Measurements from ENCODE around the gene IKZF2. TPM values are rescaled to one million over a fixed set of nuclear protein-coding genes. Genes with fewer than 3 reads are reported as not detected.

Gene IKZF2
- polyA plus RNA-seq, 1 donor (not counting 4 experiments of a cell fraction or from before 2014, with no cell fraction given): 8.2 TPM

DNA sequence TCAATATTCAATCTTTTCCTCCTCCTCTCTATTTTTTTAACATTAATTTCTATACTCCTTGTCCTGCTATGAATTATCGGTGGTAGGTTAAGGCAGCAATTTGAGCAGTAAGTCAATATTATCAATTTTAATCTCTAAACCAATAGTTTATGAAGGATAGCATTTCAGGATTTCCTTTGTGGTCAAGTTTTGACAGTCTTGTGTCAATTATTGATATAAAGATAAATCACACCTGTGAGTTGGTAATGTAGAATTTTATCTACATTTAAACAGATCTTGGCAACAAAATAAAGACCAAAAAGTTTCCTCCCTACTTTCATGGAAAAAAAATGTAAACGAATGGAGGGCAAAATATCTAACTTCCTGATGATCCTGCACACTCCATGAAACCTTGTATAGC, 87.3 kb downstream of the IKZF2 start:
- Histone ChIP-seq H3K4me1 (ENCODE audit: control insufficient read depth, extremely low read depth, insufficient read depth, low read length) (peaks cover 10% of the 10 kb centered on the region), H3K79me2 (ENCODE audit: control insufficient read depth, insufficient read depth, low read length) (no peaks in the 10 kb centered on the region), H3K4me3 (ENCODE audit: control insufficient read depth in 2 of 3, extremely low read depth in 1 of 3, insufficient read depth in 2 of 3, low read depth in 1 of 3, low read length in 3 of 3) (no peak overlapping the region), H3K9me3 (ENCODE audit: control insufficient read depth, low read depth, low read length) (no peaks in the 10 kb centered on the region), H3K9me1 (ENCODE audit: control insufficient read depth, extremely low read depth, insufficient read depth, low read length) (no peaks in the 10 kb centered on the region), H3K27ac (ENCODE audit: control insufficient read depth, insufficient read depth, low read length) (no peak overlapping the region), H3K27me3 (ENCODE audit: control insufficient read depth, extremely low read depth, insufficient read depth, low read length) (no peaks in the 10 kb centered on the region), H2AFZ (ENCODE audit: control insufficient read depth, low read length) (no peak overlapping the region), H3K9ac (ENCODE audit: control insufficient read depth, extremely low read depth, insufficient read depth, low read length) (no peak overlapping the region), H3K4me2 (ENCODE audit: control insufficient read depth, extremely low read depth, insufficient read depth, low read depth, low read length) (no peak overlapping the region), H3K36me3 (ENCODE audit: control insufficient read depth in 2 of 2, extremely low read depth in 1 of 2, insufficient read depth in 2 of 2, low read length in 2 of 2) (no peaks in the 10 kb centered on the region), H4K20me1 (ENCODE audit: control insufficient read depth, extremely low read depth, insufficient read depth, low read length) (no peaks in the 10 kb centered on the region)
- no peak for TF ChIP-seq EZH2 (IDR thresholded peaks at IDR 0.05; ENCODE audit: low read length)
- TF ChIP-seq, protein P1, sequence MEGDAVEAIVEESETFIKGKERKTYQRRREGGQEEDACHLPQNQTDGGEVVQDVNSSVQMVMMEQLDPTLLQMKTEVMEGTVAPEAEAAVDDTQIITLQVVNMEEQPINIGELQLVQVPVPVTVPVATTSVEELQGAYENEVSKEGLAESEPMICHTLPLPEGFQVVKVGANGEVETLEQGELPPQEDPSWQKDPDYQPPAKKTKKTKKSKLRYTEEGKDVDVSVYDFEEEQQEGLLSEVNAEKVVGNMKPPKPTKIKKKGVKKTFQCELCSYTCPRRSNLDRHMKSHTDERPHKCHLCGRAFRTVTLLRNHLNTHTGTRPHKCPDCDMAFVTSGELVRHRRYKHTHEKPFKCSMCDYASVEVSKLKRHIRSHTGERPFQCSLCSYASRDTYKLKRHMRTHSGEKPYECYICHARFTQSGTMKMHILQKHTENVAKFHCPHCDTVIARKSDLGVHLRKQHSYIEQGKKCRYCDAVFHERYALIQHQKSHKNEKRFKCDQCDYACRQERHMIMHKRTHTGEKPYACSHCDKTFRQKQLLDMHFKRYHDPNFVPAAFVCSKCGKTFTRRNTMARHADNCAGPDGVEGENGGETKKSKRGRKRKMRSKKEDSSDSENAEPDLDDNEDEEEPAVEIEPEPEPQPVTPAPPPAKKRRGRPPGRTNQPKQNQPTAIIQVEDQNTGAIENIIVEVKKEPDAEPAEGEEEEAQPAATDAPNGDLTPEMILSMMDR (optimal IDR thresholded peaks at IDR 0.05 in 1 of 3, IDR thresholded peaks at IDR 0.05 in 1 of 3, conservative IDR thresholded peaks at IDR 0.05 in 1 of 3; ENCODE audit: extremely low read depth in 1 of 3, insufficient read depth in 2 of 3, low read length in 3 of 3): no peak
- FAIRE-seq: no peak
- no peak for DNase-seq (ENCODE audit: low read depth, low spot score)
- dilution Hi-C loops (cut with MboI; ENCODE audit: extremely low pct_ligation_motif_present, low sequenced_read_pairs): no loop called here

DNA sequence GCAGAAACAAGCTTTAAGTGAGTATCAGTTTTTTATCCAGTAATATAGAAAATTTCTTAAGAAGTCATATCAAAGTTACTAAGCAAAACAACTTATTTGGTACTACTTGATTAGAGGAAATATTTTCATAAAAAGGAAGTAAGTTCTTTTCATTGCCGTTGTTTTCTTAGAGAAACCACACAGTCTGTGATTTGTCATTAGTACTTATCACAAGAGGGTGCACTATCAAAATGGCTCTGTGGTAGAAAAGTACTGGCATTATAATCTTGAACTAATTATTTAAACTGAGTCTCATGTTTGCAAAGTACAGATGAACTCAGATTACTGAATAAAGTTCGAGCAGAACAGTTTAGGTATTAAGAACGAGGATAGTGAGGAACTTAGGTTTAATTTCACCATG, 93.4 kb downstream of the IKZF2 start:
- Histone ChIP-seq H3K79me2 (ENCODE audit: control insufficient read depth, insufficient read depth, low read length) (no peaks in the 10 kb centered on the region), H2AFZ (ENCODE audit: control insufficient read depth, low read length) (no peak overlapping the region), H3K9me3 (ENCODE audit: control insufficient read depth, low read depth, low read length) (no peaks in the 10 kb centered on the region), H3K4me1 (ENCODE audit: control insufficient read depth, extremely low read depth, insufficient read depth, low read length) (no peaks in the 10 kb centered on the region), H3K36me3 (ENCODE audit: control insufficient read depth in 2 of 2, extremely low read depth in 1 of 2, insufficient read depth in 2 of 2, low read length in 2 of 2) (peaks cover 0 to 2% of the 10 kb centered on the region in 2 experiments), H3K27me3 (ENCODE audit: control insufficient read depth, extremely low read depth, insufficient read depth, low read length) (no peaks in the 10 kb centered on the region), H3K27ac (ENCODE audit: control insufficient read depth, insufficient read depth, low read length) (no peak overlapping the region), H3K4me2 (ENCODE audit: control insufficient read depth, extremely low read depth, insufficient read depth, low read depth, low read length) (peak overlapping the region; percentile 22), H3K4me3 (ENCODE audit: control insufficient read depth in 2 of 3, extremely low read depth in 1 of 3, insufficient read depth in 2 of 3, low read depth in 1 of 3, low read length in 3 of 3) (no peak overlapping the region), H4K20me1 (ENCODE audit: control insufficient read depth, extremely low read depth, insufficient read depth, low read length) (no peaks in the 10 kb centered on the region), H3K9me1 (ENCODE audit: control insufficient read depth, extremely low read depth, insufficient read depth, low read length) (no peaks in the 10 kb centered on the region), H3K9ac (ENCODE audit: control insufficient read depth, extremely low read depth, insufficient read depth, low read length) (no peak overlapping the region)
- dilution Hi-C loops (cut with MboI; ENCODE audit: extremely low pct_ligation_motif_present, low sequenced_read_pairs): no loop called here
- FAIRE-seq: no peak
- DNase-seq (ENCODE audit: low read depth, low spot score): no peak
- TF ChIP-seq, protein P1 (optimal IDR thresholded peaks at IDR 0.05 in 1 of 3, IDR thresholded peaks at IDR 0.05 in 1 of 3, conservative IDR thresholded peaks at IDR 0.05 in 1 of 3; ENCODE audit: extremely low read depth in 1 of 3, insufficient read depth in 2 of 3, low read length in 3 of 3): no peak
- no peak for TF ChIP-seq EZH2 (IDR thresholded peaks at IDR 0.05; ENCODE audit: low read length)

Measured in keratinocyte (primary cell).